Measurements from ENCODE around the gene ITM2A.

GRCh38 chrX:79366556-79366872, 620 bp downstream of the ITM2A start:
- TF ChIP-seq CTCF (conservative IDR thresholded peaks at IDR 0.05; ENCODE audit: low read depth, low read length) (no peak), POLR2A (IDR thresholded peaks at IDR 0.05; ENCODE audit: low read depth, low read length) (no peak), CEBPB (IDR thresholded peaks at IDR 0.05; ENCODE audit: low read depth, low read length) (no peak), CHD1 (IDR thresholded peaks at IDR 0.05; ENCODE audit: low read depth, low read length) (no peak), USF2 (IDR thresholded peaks at IDR 0.05; ENCODE audit: low read depth, low read length) (no peak), RFX5 (IDR thresholded peaks at IDR 0.05; ENCODE audit: low read depth, low read length) (no peak), MAZ (IDR thresholded peaks at IDR 0.05; ENCODE audit: borderline replicate concordance, low read depth, low read length) (no peak), SMC3 (IDR thresholded peaks at IDR 0.05; ENCODE audit: low read depth, low read length) (no peak), NFE2L2 (IDR thresholded peaks at IDR 0.05; ENCODE audit: low read depth, low read length) (no peak), FOS (IDR thresholded peaks at IDR 0.05; ENCODE audit: low read depth, low read length) (no peak), BHLHE40 (IDR thresholded peaks at IDR 0.05; ENCODE audit: low read depth, low read length) (no peak), MAFK (IDR thresholded peaks at IDR 0.05; ENCODE audit: low read depth, low read length) (no peak), MXI1 (IDR thresholded peaks at IDR 0.05; ENCODE audit: borderline replicate concordance, low read depth, low read length) (no peak), RAD21 (IDR thresholded peaks at IDR 0.05; ENCODE audit: low read length) (no peak)

All from IMR-90 (cell line).